ENCODE data around the gene IPPK.
"Not testable (repeated sequence)": the region's sequence is repeated elsewhere in the genome, so short reads cannot be mapped to it uniquely, and the experiment has no call there.

The IPPK gene

DNA sequence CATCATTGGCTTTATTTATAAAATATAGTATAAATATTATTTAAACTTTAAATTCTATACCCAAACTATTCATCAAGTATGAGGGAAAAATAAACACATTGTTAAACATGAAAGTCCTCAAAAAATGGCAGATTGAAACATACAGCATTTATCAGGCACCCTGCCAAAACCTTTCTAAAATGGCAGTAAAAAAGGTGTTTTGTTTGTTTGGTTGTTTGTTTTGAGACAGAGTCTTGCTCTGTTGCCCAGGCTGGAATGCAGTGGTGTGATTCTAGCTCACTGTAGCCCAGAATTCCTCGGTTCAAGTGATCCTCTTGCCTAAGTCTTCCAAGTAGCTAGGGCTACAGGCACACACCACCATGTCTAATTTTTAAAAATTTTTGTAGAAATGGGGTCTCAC is 74.0 kb downstream of the IPPK start:
- DNase-seq (ENCODE audit: low spot score): no peak

DNA sequence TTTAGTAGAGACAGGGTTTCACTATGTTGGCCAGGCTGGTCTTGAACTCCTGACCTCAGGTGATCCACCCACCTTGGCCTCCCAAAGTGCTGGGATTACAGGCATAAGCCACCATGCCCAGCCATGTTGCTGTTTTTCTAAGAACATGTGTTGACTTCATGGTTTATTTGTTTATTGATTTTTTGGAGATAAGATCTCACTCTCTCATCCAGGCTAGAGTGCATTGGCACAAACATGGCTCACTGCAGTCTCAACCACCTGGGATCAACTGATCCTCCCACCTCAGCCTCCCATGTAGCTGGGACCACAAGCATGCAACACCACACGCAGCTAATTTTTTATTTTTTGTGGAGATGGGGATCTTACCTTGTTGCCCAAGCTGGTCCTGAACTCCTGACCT is 74.9 kb downstream of the IPPK start:
- not testable (repeated sequence) for DNase-seq (ENCODE audit: low spot score)

DNA sequence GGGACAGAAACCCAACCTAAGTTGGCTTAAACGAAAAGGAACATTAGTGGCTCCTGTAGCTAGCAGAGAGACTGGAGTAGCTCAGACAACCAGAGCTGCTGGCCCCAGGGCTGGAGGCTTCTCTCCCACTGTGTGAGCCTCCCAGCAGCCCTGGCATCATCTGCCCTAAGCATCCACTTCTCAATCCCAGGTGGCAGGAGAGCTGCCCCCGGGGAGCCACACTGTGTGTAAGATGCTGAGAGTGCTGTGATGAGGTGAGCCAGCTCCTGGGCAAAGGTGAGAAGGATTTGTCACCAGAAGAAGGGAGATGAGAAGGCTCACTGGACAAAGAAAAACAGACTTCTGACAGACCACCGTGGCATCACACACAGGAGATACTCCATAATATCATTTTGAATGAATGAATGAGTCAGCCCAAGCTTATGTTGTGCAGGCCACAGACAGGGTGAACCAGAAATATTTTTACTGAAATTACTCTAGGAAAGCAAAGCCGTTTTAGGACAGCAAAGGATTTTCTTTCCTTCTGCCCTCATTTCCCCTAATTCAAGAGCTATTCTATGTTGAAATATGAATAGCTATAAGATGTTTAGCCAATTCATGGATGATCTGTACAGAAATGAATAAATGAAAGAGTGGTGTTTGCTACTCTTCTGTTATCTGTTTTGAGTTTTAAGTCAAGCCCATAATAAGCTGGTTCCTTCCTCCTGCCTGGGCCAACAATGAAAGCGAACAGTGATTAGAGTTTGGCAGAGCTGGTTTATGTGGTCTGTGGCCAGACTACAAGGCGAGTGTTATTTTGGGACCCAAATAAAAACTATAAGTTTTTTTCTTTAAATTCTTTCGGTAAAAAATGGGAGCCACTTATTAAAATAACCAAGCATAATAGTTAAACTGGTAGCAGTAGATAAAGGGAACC is 76.7 kb downstream of the IPPK start:
- no peak for DNase-seq (ENCODE audit: low spot score)

DNA sequence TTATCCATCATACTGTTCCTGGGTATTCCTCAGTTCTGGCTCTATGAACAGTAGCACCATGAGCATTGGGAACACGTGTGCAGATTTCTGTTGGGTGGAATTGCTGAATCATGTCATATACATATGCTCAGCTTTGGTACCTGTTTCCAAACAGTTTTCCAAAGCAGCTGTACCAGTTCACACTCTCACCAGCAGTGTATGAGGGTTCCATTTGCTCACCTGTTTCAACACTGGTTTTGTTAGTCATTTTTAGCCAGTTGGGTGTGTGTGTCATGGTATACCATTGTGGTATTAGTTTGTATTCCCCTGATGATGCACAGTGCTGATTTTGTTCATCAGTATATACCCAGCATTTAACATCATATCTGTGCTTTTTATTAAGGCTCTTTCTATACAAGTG is 77.4 kb downstream of the IPPK start:
- DNase-seq (ENCODE audit: low spot score): no peak

DNA sequence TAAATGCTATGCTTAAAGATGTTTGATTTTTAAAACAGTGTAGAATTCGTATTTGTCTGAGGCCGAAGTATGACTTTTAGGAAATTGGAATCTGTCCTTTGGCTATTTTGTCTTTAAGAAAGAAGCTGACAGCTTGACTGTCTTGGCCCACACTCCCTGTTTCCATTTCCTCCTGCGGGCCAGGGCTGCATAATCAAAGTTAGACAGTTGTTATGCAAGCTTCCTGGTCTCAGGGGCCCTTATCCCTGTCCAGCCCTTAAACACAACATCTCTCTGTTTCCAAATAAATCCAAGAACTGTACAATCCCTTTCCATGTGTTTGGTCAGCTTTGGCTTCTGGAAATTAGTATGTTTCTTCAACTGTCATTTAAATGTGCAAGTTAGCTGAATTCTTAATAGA is 79.6 kb downstream of the IPPK start:
- no peak for DNase-seq (ENCODE audit: low spot score)

DNA sequence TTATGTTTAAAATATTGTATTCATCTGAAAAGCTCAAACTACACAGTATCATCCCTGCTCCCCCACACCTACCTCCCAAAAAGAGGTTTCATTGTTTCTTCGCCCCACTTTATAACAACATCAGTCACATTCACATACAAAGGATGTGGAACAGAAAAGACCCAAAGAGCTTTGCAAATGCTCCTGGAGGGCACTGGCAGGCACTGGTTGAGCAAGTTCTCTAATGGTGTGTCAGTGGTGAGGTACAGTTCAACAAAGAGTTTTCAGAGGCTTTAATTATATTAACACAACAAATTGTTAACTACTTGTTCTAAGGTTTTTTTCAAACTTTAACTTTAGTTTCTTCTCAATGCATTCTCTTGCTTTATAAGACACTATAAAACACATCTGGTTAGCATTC is 80.0 kb downstream of the IPPK start:
- no peak for DNase-seq (ENCODE audit: low spot score)

DNA sequence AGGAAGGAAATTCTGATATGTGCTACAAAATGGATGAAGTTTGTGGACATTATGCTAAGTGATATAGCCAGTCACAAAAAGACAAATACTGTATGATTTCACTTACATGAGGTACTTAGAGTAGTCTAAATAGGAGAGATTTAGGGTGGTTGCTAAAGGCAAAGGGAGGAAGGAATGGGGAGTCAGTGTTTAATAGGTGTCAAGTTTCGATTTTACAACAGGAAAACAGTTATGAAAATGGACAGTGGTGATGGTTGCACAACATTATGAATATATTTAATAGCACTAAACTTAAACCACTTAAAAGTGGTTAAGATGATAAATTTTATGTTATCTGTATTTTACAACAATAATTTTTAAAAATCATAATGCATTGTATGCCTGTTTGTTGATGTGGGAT is 93.8 kb downstream of the IPPK start:
- no peak for DNase-seq (ENCODE audit: low spot score)

DNA sequence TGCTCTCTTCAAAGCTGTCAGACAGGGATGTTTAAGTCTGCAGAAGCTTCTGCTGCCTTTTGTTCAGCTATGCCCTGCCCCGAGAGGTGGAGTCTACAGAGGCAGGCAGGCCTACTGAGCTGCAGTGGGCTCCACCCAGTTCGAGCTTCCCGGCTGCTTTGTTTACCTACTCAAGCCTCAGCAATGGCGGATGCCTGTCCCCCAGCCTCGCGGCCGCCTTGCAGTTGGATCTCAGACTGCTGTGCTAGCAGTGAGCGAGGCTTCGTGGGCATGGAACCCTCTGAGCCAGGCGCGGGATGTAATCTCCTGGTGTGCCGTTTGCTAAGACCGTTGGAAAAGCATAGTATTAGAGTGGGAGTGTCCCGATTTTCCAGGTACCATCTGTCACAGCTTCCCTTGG is 96.3 kb downstream of the IPPK start:
- DNase-seq (ENCODE audit: low spot score): not testable (repeated sequence)

DNA sequence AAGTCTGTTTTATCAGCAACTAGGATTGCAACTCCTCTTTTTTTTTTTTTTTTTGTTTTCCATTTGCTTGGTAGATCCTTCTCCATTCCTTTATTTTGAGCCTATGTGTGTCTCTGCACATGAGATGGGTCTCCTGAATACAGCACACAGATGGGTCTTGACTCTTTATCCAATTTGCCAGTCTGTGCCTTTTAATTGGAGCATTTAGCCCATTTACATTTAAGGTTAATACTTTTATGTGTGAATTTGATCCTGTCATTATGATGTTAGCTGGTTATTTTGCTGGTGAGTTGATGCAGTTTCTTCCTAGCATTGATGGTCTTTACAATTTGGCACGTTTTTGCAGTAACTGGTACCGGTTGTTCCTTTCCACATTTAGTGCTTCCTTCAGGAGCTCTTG is 98.1 kb downstream of the IPPK start:
- not testable (repeated sequence) for DNase-seq (ENCODE audit: low spot score)

DNA sequence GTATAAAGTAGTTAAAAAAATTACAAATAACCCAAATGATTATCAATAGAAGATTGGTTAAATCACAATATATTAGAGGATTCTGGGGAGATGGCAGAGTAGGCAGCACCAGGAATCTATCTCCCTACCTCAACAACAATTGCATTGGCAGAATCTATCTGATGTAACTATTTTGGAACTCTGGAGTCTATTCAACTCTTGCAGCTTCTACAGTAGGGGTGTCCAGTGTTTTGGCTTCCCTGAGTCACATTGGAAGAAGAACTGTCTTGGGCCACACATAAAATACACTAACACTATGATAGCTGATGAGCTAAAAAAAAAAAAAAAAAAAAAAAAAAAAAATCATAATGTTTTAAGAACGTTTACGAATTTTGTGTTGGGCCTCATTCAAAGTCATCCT is 104.9 kb downstream of the IPPK start:
- no peak for DNase-seq (ENCODE audit: low spot score)

DNA sequence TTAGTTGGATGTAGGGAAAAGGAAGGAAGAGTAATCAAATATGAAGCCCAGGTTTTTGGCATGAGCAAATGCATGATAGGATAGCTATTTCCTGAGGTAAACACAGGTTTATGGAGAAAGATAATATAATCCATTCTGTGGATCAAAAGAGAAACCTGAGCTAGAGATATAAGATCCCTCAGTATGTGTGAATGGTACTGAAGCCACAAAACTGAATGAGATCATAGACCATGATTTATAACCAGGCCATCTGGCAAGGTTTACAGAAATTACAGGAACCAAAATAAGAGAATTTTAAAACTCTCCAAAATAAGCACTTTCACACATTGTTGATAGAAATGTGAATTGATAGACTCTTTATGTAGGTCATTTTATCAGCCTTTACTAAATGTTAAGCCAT is 105.4 kb downstream of the IPPK start:
- DNase-seq (ENCODE audit: low spot score): no peak
